DLD1 (cell line): ENCODE results near the gene CBR4.
"Not testable (repeated sequence)": the region's sequence is repeated elsewhere in the genome, so short reads cannot be mapped to it uniquely, and the experiment has no call there.

Experiments used
- in situ Hi-C: cut with HindIII; loops from 2 replicates; pipeline ENCODE4 v1.10.0; 2017; ENCODE audit warnings: low sequenced_read_pairs

Gene CBR4

DNA sequence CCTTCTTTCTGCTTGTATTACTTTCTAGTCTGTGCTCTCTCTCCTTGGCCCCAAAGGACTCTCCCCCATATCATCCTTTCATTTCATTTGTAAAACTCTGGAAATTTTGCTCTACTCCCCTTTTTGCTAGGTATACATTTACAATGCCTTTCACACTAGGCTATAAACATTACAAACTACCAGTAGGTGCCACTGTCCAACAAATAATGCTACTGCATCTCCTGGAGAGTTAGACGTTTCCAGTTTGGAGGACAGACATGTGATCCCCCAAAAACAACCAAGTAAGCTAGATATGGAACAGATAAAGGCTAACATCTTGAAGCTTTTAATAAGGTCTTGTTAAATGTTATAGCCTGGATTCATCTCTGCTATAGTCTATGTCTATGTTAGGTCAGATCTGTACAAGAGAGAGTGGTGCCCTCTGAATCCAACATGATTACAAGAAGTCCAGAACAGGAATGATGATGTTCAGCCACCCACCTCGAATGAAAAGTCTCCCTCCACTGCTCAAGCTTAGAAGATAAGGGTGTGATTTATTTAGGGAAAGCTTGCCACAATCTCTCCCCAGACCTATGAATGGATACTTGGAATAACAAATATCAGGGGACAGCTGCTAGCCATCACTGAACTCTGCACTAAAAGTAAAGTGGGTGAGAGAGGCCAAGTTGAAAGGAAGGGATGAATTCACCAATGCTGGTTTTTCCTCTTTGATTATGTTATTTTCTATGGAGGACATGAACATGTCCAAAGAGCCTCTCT is 14.3 kb downstream of the CBR4 start:
- in situ Hi-C loops, result no loop called here

DNA sequence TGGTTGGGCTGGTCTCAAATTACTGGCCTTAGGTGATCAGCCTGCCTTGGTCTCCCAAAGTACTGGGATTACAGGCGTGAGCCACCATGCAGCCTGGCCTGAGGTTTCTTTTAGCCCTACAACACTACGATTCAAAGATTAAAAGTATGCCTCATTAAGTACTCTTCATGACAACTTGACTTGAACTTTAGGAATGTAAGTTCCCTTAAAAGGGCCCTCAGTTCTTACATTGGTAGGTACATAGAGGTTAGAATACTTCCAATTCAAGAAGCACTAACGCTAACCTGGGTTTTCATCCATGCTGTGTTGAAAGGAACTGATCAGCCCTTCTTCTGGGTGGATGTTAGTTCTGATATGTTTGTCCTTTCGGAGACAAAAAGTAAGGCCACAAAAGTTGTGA is 15.1 kb downstream of the CBR4 start:
- in situ Hi-C loops, result no loop called here

- in situ Hi-C loops, result no loop called here
Observed at GRCh38 chr4:168993714-168994510, 16.1 kb downstream of the CBR4 start.

DNA sequence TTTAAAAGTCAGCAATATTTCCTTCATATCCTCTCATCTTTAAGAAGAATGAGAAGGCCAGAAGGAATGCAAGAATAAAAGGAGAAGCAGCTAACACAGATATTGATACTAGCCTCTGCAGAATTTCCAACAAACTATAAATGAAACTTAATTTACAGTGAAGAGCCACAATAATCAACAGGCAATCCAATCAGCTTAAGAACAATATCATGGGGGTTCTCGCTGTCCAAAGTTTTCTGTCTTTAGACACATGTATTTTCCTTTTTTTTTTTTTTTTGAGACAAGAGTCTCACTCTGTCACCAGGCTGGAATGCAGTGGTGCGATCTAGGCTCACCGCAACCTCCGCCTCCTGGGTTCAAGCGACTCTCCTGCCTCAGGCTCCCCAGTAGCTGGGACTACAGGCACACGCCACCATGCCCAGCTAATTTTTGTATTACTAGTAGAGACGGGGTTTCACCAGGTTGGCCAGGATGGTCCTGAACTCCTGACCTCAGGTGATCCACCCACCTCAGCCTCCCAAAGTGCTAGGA is 17.0 kb downstream of the CBR4 start:
- in situ Hi-C loops, result not testable (repeated sequence)

DNA sequence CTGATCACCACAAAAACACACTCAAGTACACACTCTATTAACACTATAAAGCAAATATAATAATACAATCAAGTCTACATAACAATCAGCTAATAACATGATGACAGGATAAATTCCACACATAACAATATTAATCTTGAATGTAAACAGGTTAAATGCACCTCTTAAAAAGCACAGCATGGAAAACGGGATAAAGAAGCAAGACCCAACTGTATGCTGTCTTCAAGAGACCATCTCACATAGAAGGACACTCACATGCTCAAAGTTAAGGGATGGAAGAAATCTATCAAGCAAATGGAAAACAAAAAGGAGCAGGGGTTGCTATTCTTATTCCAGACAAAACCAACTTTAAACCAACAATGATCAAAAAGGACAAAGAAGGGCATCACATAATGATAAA is 28.1 kb downstream of the CBR4 start:
- in situ Hi-C loops, result no loop called here

DNA sequence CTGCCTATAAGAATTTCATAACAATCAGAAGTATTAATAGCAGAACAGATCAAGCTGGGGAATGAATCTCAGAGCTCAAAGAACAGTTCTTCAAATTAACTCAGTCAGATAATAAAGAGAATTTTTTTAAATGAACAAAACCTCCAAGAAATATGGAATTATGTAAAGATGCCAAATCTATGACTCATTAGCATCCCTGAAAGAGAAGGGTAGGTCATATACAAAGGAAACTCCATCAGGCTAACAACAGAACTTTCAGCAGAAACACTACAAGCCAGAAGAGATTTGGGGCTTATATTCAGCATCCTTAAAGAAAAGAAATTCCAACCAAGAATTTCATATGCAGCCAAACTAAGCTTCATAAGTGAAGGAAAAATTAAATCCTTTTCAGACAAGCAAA is 28.6 kb downstream of the CBR4 start:
- in situ Hi-C loops, result no loop called here

GRCh38 chr4:168979338-168979737 is 30.7 kb downstream of the CBR4 start:
- in situ Hi-C loops, result no loop called here

DNA sequence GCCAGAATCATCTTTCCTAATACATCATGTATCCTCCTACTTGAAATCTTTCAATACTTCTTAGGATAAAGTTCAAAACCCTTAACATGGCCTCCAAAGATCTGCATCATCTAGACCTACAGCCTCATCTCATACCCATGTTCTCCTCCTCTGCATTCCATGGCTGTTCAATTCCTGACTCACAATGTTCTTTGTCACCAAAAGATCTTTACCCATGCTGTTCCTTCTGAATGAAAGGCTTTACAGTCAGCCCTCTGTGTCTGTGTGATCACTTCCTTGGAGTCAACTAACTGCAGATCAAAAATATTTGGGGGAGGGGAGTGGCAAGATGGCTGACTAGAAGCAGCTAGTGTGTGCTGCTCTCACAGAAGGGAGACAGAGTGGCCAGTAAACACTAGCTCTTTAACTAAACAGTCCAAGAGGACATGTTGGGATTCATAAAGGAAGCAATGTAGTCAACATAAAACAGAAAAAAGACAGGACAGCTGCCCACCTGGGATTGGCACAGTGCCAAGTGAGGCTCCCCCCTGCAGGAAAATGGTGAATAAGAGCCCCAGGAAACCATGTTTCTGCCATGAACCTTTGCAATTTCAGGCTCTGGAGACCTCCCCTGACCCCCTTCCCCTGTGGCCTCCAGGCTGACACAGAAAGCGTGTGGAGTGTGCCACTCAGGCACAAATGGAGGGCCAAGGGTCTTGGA is 31.9 kb downstream of the CBR4 start:
- in situ Hi-C loops, result no loop called here

GRCh38 chr4:168972596-168972995 is 37.5 kb downstream of the CBR4 start:
- in situ Hi-C loops, result no loop called here

DNA sequence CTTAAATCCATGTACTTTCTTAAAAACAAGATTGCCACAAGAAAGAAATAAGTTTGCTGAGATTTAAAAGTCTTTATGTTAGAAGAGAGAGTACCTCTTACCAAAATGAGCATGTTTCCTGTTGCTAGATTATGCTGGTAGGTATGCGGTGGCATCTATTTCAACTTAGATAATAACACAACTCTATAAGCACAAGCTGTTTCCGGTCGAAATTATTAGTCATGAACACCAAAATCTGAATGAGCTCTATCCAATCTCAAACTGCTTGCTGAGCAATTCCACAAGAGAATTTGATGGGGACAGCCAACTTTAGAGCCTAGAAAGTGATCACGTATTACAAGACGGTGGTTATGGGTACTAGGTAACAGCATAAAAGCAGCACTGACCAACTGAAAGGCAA is 49.3 kb downstream of the CBR4 start:
- in situ Hi-C loops, result no loop called here

- in situ Hi-C loops, result no loop called here
Observed at GRCh38 chr4:168955674-168956073, 54.4 kb downstream of the CBR4 start.

DNA sequence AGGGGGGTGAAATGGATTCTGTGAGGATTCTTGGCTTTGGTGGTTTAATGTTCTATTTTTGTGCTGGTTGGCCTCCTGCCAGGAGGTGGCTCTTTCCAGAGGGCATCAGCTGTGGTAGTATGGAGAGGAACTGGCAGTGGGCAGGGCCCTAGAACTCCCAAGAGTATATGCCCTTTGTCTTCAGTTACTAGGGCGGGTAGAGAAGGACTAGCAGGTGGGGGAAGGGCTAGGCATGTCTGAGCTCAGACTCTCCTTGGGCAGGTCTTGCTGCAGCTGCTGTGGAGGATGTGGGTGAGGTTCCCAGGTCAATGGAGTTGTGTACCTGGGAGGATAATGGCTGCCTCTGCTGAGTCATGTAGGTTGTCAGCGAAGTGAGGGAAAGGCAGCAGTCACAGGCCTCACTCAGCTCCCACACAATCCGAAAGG is 57.2 kb downstream of the CBR4 start:
- in situ Hi-C loops, result not testable (repeated sequence)

GRCh38 chr4:168945291-168945690 is 64.8 kb downstream of the CBR4 start:
- in situ Hi-C loops, result no loop called here

- in situ Hi-C loops, result no loop called here
Observed at GRCh38 chr4:168942985-168943384, 67.1 kb downstream of the CBR4 start.
